ENCODE data around the gene TLE3.

The TLE3 gene

DNA sequence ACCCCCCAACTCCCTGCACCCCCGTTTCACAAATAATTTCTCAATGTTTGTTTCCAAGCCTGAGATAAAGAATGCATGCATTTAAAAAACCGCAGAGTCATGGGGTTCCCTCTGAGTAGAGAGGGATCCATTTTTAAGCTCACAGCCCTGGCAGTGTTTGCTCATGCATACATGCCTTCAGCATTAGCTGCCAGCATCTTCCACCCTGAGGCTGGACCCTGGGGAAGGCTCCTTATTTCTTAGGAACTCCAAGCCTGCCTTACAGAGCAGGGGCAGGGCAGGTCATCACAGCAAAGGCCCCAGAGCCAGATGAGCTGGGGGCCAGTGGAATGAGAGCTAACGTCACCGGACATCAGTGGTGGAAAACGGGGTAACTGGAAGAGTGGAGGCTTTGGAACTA is 31.3 kb downstream of the TLE3 start:
- in situ Hi-C loops (cut with MboI; ENCODE audit: low pct_unique_long_range_greater_than_20kb, low sequenced_read_pairs, unreplicated experiment), result no loop called here
- TF ChIP-seq, protein P1, sequence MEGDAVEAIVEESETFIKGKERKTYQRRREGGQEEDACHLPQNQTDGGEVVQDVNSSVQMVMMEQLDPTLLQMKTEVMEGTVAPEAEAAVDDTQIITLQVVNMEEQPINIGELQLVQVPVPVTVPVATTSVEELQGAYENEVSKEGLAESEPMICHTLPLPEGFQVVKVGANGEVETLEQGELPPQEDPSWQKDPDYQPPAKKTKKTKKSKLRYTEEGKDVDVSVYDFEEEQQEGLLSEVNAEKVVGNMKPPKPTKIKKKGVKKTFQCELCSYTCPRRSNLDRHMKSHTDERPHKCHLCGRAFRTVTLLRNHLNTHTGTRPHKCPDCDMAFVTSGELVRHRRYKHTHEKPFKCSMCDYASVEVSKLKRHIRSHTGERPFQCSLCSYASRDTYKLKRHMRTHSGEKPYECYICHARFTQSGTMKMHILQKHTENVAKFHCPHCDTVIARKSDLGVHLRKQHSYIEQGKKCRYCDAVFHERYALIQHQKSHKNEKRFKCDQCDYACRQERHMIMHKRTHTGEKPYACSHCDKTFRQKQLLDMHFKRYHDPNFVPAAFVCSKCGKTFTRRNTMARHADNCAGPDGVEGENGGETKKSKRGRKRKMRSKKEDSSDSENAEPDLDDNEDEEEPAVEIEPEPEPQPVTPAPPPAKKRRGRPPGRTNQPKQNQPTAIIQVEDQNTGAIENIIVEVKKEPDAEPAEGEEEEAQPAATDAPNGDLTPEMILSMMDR (IDR thresholded peaks at IDR 0.05; ENCODE audit: extremely low read depth, insufficient read depth, missing control alignments), result no peak
- DNase-seq (ENCODE audit: low spot score), result no peak

DNA sequence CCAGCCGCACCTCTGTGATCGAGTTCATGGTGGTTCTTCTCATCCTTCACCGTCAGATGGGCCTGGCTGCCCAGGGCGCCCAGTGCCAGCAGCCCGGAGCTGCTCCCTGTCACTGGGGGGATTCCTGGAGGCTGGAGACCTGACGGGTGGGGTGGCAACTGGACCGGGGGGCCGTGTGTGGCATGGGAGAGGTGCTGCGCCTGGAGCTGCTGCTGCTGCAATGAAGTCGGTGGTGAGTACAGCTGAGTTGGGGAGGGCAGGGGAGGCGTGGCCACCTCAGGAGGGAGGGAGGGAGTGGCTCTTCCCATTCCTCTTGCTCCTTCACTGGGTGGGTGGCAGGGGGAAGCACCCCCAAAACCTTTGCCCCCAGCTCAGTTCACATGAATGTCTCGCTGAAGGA is 31.7 kb downstream of the TLE3 start:
- TF ChIP-seq, protein P1 (IDR thresholded peaks at IDR 0.05; ENCODE audit: extremely low read depth, insufficient read depth, missing control alignments), result no peak
- DNase-seq (ENCODE audit: low spot score), result no peak
- in situ Hi-C loops (cut with MboI; ENCODE audit: low pct_unique_long_range_greater_than_20kb, low sequenced_read_pairs, unreplicated experiment), result no loop called here

DNA sequence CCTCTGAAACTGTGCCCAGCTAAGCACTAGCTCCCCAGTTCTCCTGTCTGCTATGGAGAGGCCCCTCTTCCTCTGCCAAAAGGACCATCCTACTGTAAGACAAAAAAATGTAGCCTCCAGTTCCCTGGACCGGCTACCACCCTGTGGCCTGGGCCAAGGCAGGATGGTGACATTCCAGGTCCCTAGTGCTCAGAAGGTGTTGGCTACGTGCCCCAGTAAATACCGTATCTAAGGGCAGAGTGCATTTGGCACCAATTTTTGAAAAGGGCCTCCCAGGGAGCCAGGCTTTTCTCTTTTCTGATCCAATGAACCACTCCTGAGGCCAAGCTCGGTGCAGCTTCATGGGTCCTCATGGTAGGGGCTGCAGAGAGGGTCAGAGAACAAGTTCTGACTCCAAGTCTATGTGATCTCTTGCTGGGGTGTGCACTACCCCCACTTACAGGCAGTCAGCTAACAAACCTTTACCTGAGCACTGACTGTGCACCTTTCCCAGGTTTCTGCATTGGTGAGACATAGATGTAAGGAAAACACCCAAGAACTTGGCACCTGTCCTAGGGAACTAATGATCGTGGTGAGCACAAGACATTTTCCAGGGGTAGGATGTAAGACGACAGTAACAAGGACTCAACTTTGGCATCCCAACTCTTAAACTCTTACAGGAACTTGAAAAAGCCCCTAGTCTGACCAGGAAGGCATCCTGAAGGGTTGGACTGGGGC is 32.6 kb downstream of the TLE3 start:
- in situ Hi-C loops (cut with MboI; ENCODE audit: low pct_unique_long_range_greater_than_20kb, low sequenced_read_pairs, unreplicated experiment), result no loop called here
- TF ChIP-seq, protein P1 (IDR thresholded peaks at IDR 0.05; ENCODE audit: extremely low read depth, insufficient read depth, missing control alignments), result no peak
- DNase-seq (ENCODE audit: low spot score), result no peak

DNA sequence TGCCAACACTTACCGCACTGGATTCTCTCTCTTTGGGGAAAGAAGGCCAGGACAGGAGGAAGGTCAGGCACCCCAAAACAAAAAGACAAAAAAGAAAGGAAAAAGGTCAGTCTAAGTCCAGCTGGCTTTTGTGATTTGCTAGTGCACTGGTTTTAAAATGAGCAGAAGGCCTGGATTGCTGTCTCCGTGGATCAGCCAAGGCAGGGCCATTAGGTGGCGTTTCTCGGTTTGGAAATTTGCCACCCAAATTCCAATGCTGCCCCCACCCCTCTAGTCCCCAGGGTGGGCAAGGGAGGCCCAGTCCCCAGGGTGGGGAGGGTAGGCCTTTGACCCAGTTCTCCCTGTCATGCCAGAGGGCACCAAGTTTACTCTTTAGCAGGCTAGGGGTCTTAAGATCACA is 33.3 kb downstream of the TLE3 start:
- TF ChIP-seq, protein P1 (IDR thresholded peaks at IDR 0.05; ENCODE audit: extremely low read depth, insufficient read depth, missing control alignments), result no peak
- no peak for DNase-seq (ENCODE audit: low spot score)
- in situ Hi-C loops (cut with MboI; ENCODE audit: low pct_unique_long_range_greater_than_20kb, low sequenced_read_pairs, unreplicated experiment), result no loop called here

DNA sequence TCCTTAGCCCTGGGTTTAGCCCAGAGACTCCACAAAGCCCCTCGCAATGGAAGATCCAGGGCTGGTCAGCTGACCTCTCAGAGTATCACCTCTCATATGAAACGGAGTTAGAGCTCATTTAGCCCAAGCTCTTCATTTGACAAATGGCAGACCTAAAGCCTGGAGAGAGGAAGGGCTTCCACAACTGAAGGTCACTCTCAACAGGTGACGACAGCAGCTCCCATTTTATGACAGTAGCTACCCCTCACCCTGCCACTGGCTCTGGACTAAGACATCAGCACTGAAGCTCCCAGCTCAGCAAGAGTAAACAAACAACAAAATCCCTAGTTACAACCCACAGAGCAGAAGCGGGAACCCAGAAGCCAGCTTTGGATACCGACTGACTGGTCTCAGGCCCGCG is 33.7 kb downstream of the TLE3 start:
- in situ Hi-C loops (cut with MboI; ENCODE audit: low pct_unique_long_range_greater_than_20kb, low sequenced_read_pairs, unreplicated experiment), result no loop called here
- TF ChIP-seq, protein P1 (IDR thresholded peaks at IDR 0.05; ENCODE audit: extremely low read depth, insufficient read depth, missing control alignments), result no peak
- DNase-seq (ENCODE audit: low spot score), result no peak

DNA sequence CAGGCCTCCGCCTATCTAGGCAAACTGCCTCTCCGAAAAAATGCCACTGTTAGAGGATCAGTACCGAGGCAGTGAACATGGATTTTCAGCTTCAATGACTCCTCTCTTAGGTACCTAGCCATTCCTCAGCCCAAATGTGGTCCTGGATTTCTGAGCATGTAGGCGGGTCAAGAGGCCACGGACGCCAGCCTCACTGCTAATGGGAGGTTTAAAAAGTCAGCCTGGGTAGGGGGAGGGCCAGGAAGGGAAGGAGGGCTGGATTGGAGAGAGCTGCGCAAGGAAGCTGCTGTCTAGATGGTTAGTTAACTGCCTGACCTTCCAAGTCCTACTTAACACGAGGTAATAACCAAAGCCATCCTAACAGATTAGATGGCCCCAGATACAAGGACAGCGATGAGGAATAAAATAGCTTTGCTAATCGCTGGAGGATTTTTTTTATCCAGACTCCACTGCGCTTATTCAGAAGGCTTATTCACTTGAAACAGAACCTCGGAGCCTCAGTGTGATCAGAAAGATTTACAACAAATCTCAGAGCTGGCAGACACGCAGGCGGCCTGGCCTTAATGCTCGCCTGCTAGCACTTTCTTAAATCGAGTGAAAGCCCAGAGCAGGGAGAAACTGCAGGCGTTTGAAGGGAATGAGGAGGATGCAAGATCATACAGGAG is 34.3 kb downstream of the TLE3 start:
- TF ChIP-seq, protein P1 (IDR thresholded peaks at IDR 0.05; ENCODE audit: extremely low read depth, insufficient read depth, missing control alignments), result no peak
- in situ Hi-C loops (cut with MboI; ENCODE audit: low pct_unique_long_range_greater_than_20kb, low sequenced_read_pairs, unreplicated experiment), result no loop called here
- DNase-seq (ENCODE audit: low spot score), result no peak
